WTC11 (cell line): ENCODE data around the gene APOE.
"Not testable (repeated sequence)": the region's sequence is repeated elsewhere in the genome, so short reads cannot be mapped to it uniquely, and the experiment has no call there.

ENCODE experiments used
- TF ChIP-seq, protein P1 (sequence below): sonication (generic); formaldehyde crosslinking; IDR thresholded peaks from 2 replicates; pipeline ENCODE4 v1.8.1; 2023; ENCODE audit warnings: mild to moderate bottlenecking, missing genetic modification reagents, moderate library complexity
- TF ChIP-seq, protein P2 (sequence below): sonication (generic); formaldehyde crosslinking; conservative IDR thresholded peaks from 2 replicates; pipeline ENCODE4 v1.8.1; 2023; ENCODE audit warnings: mild to moderate bottlenecking, low read depth, missing genetic modification reagents, moderate library complexity
- TF ChIP-seq, protein P3 (sequence below): sonication (generic); formaldehyde crosslinking; IDR thresholded peaks from 2 replicates; pipeline ENCODE4 v1.8.1; 2022; ENCODE audit warnings: mild to moderate bottlenecking, missing genetic modification reagents, moderate library complexity, borderline replicate concordance
- TF ChIP-seq, protein P4 (sequence below): fragments of 200-600 bp; IDR thresholded peaks from 2 replicates; pipeline ENCODE4 v1.8.0; 2022; ENCODE audit warnings: antibody characterized with exemption

DNA sequence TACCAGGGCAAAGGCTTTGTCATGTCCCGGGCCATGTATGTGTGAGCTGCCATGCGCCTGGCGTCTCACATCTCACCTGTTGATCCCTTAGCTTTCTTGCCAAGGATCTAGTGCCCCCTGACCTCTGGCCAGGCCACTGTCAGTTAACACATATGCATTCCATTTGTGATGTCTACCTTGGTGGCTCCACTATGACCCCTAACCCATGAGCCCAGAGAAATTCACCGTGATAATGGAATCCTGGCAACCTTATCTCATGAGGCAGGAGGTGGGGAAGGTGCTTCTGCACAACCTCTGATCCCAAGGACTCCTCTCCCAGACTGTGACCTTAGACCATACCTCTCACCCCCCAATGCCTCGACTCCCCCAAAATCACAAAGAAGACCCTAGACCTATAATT lies 17.3 kb upstream of the APOE start:
- TF ChIP-seq, protein P1, sequence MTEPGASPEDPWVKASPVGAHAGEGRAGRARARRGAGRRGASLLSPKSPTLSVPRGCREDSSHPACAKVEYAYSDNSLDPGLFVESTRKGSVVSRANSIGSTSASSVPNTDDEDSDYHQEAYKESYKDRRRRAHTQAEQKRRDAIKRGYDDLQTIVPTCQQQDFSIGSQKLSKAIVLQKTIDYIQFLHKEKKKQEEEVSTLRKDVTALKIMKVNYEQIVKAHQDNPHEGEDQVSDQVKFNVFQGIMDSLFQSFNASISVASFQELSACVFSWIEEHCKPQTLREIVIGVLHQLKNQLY (CRISPR knock-in tag): not testable (repeated sequence)
- TF ChIP-seq, protein P2, sequence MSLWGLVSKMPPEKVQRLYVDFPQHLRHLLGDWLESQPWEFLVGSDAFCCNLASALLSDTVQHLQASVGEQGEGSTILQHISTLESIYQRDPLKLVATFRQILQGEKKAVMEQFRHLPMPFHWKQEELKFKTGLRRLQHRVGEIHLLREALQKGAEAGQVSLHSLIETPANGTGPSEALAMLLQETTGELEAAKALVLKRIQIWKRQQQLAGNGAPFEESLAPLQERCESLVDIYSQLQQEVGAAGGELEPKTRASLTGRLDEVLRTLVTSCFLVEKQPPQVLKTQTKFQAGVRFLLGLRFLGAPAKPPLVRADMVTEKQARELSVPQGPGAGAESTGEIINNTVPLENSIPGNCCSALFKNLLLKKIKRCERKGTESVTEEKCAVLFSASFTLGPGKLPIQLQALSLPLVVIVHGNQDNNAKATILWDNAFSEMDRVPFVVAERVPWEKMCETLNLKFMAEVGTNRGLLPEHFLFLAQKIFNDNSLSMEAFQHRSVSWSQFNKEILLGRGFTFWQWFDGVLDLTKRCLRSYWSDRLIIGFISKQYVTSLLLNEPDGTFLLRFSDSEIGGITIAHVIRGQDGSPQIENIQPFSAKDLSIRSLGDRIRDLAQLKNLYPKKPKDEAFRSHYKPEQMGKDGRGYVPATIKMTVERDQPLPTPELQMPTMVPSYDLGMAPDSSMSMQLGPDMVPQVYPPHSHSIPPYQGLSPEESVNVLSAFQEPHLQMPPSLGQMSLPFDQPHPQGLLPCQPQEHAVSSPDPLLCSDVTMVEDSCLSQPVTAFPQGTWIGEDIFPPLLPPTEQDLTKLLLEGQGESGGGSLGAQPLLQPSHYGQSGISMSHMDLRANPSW (CRISPR knock-in tag): not testable (repeated sequence)
- TF ChIP-seq, protein P3, sequence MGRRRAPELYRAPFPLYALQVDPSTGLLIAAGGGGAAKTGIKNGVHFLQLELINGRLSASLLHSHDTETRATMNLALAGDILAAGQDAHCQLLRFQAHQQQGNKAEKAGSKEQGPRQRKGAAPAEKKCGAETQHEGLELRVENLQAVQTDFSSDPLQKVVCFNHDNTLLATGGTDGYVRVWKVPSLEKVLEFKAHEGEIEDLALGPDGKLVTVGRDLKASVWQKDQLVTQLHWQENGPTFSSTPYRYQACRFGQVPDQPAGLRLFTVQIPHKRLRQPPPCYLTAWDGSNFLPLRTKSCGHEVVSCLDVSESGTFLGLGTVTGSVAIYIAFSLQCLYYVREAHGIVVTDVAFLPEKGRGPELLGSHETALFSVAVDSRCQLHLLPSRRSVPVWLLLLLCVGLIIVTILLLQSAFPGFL (CRISPR knock-in tag): not testable (repeated sequence)
- TF ChIP-seq, protein P4, sequence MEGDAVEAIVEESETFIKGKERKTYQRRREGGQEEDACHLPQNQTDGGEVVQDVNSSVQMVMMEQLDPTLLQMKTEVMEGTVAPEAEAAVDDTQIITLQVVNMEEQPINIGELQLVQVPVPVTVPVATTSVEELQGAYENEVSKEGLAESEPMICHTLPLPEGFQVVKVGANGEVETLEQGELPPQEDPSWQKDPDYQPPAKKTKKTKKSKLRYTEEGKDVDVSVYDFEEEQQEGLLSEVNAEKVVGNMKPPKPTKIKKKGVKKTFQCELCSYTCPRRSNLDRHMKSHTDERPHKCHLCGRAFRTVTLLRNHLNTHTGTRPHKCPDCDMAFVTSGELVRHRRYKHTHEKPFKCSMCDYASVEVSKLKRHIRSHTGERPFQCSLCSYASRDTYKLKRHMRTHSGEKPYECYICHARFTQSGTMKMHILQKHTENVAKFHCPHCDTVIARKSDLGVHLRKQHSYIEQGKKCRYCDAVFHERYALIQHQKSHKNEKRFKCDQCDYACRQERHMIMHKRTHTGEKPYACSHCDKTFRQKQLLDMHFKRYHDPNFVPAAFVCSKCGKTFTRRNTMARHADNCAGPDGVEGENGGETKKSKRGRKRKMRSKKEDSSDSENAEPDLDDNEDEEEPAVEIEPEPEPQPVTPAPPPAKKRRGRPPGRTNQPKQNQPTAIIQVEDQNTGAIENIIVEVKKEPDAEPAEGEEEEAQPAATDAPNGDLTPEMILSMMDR: not testable (repeated sequence)
